ENCODE data around the gene EMSY. TPM values are rescaled to one million over a fixed set of nuclear protein-coding genes. Genes with fewer than 3 reads are reported as not detected.

The EMSY gene
- total and polyA plus RNA-seq, 2 of the 8 experiments (the other 6 are each of a cell fraction or from before 2014, with no cell fraction given): 29.6 to 34.6 TPM

- H3K4me2 ChIP-seq (ENCODE audit: insufficient read depth in 1 of 2, low read depth in 2 of 2, low read length in 2 of 2): no peak overlapping the region
- no peak overlapping the region for H4K91ac ChIP-seq (replicated peaks; ENCODE audit: insufficient read length, low read length)
- H3K27ac ChIP-seq (ENCODE audit: low read depth, low read length): no peak overlapping the region
- WGBS, 2 experiments (ENCODE audit: extremely low coverage in 1 of 2, insufficient coverage in 1 of 2, insufficient read length in 1 of 2, insufficient replicate concordance in 2 of 2, low coverage in 1 of 2, low lambda C conversion rate in 2 of 2, missing lambda C conversion rate in 1 of 2): 87% methylated on average over 3 of the region's 3 CpGs; no CpG with 5 or more reads in 1 of the 2 experiments
- no peaks in the 10 kb centered on the region for H3K9me3 ChIP-seq (ENCODE audit: insufficient read depth in 2 of 2, low read depth in 1 of 2, low read length in 1 of 2)
- no peaks in the 10 kb centered on the region for H3K4me1 ChIP-seq (replicated peaks in 1 of 4; ENCODE audit: control insufficient read depth in 3 of 4, insufficient read depth in 4 of 4, low read length in 3 of 4)
- H2AFZ ChIP-seq (ENCODE audit: low read length): no peak overlapping the region
- TF ChIP-seq CHD2 (IDR thresholded peaks at IDR 0.05; ENCODE audit: low read length) (no peak), CTCF (IDR thresholded peaks at IDR 0.05; ENCODE audit: control extremely low read depth in 1 of 3, insufficient read depth in 1 of 3, low read depth in 1 of 3, low read length in 3 of 3) (no peak), RBBP5 (IDR thresholded peaks at IDR 0.05; ENCODE audit: borderline replicate concordance, low read depth, low read length) (no peak)
- no peaks in the 10 kb centered on the region for H3K27me3 ChIP-seq (replicated peaks in 1 of 4; ENCODE audit: control insufficient read depth in 3 of 4, extremely low read depth in 1 of 4, insufficient read depth in 3 of 4, low read length in 3 of 4)
- FAIRE-seq: no peak
- H2BK15ac ChIP-seq (ENCODE audit: low read length): no peak overlapping the region
- ChIA-PET CTCF (ENCODE audit: partially characterized antibody) (no interaction called here), POLR2A (ENCODE audit: partially characterized antibody) (interaction anchor here (0.8 kb wide), 1 partner anchor 107 kb away, joined by 3 read pairs; no protein-coding TSS in a partner anchor)
- no peak overlapping the region for H3K9ac ChIP-seq (replicated peaks in 1 of 4; ENCODE audit: extremely low read depth in 1 of 4, low read depth in 3 of 4, low read length in 3 of 4)
- H2BK20ac ChIP-seq (ENCODE audit: low read length): no peak overlapping the region
- no peak overlapping the region for H3K23ac ChIP-seq (ENCODE audit: insufficient read length)
- no peak overlapping the region for H2BK120ac ChIP-seq (replicated peaks; ENCODE audit: low read depth, low read length)
- peaks cover 0 to 4% of the 10 kb centered on the region in 2 experiments for H4K20me1 ChIP-seq (replicated peaks in 1 of 2; ENCODE audit: control insufficient read depth in 1 of 2, insufficient read depth in 2 of 2, low read length in 2 of 2)
- H2BK12ac ChIP-seq (ENCODE audit: low read depth, low read length): no peak overlapping the region
- H3K4ac ChIP-seq (replicated peaks; ENCODE audit: insufficient read length, low read depth, low read length): no peak overlapping the region
- H3K18ac ChIP-seq (ENCODE audit: extremely low read depth, low read length): no peak overlapping the region
- H3K36me3 ChIP-seq (ENCODE audit: control insufficient read depth in 2 of 4, insufficient read depth in 4 of 4, low read length in 3 of 4): peaks cover 3 to 18% (median 5%) of the 10 kb centered on the region in 4 experiments; a peak in 6 of 8 replicates
- H3K23me2 ChIP-seq (ENCODE audit: low read depth, low read length): no peaks in the 10 kb centered on the region
- no peak for DNase-seq (ENCODE audit: low read depth in 1 of 2, low spot score in 2 of 2)
- no peak overlapping the region for H4K5ac ChIP-seq (ENCODE audit: insufficient read length, low read depth, low read length)
- no peak overlapping the region for H3K56ac ChIP-seq (replicated peaks; ENCODE audit: insufficient read length, low read depth, low read length)
- peaks cover 0 to 5% of the 10 kb centered on the region in 2 experiments; a peak in 1 of 4 replicates for H3K79me2 ChIP-seq (ENCODE audit: control insufficient read depth in 1 of 2, insufficient read depth in 2 of 2, low read length in 2 of 2)
- no peak overlapping the region for H3K14ac ChIP-seq (ENCODE audit: insufficient read length)
- no peak overlapping the region for H2BK5ac ChIP-seq (ENCODE audit: low read depth, low read length)
- H3K79me1 ChIP-seq (ENCODE audit: low read depth, low read length): no peaks in the 10 kb centered on the region
- H3K4me3 ChIP-seq (ENCODE audit: extremely low read depth in 1 of 4, insufficient read depth in 2 of 4, low read depth in 3 of 4, low read length in 4 of 4): no peak overlapping the region
- no peak overlapping the region for H2AK5ac ChIP-seq (ENCODE audit: low read depth, low read length)
- H4K8ac ChIP-seq (ENCODE audit: extremely low read depth, insufficient read depth, low read length): no peak overlapping the region
Measured at GRCh38 chr11:76495019-76495418, 50.2 kb downstream of the EMSY start.
